ENCODE measurements around the gene DDHD1.

GRCh38 chr14:52996493-52996892, 156.6 kb downstream of the DDHD1 start:
- TF ChIP-seq CTCF (tag by site-specific recombination; IDR thresholded peaks at IDR 0.05) (no peak), SP7 (tag by site-specific recombination; IDR thresholded peaks at IDR 0.05) (no peak), ZNF704 (tag by site-specific recombination; IDR thresholded peaks at IDR 0.05) (no peak), SETDB1 (IDR thresholded peaks at IDR 0.05; ENCODE audit: insufficient read length, low read length) (no peak)
